Neural progenitor cell (in vitro differentiated cells): ENCODE measurements around the gene RFPL3. TPM values are rescaled to one million over a fixed set of nuclear protein-coding genes. Genes with fewer than 3 reads are reported as not detected.

Experiments used
- DNase-seq: peaks from one replicate; pipeline ENCODE4 v3.0.0-alpha.2; 2016; ENCODE audit warnings: low spot score
- H2AFZ ChIP-seq: fragments of 200-600 bp; sonication (generic); replicated peaks from 2 replicates; pipeline ENCODE4 v1.6.1; 2016; ENCODE audit warnings: antibody characterized with exemption
- H3F3A ChIP-seq: fragments of 200-600 bp; sonication (generic); 2 replicates; pipeline ENCODE4 v1.6.1; 2016; ENCODE audit warnings: antibody characterized with exemption, low read depth
- H3K27ac ChIP-seq: fragments of 200-600 bp; sonication (generic); 2 replicates; pipeline ENCODE4 v1.5.1; 2016; ENCODE audit warnings: mild to moderate bottlenecking
- H3K27me3 ChIP-seq: fragments of 200-600 bp; sonication (generic); 2 replicates; pipeline ENCODE4 v1.6.1; 2016; ENCODE audit warnings: mild to moderate bottlenecking, moderate library complexity
- H3K36me3 ChIP-seq: fragments of 200-600 bp; sonication (generic); 2 replicates; pipeline ENCODE4 v1.5.1; 2016
- H3K4me1 ChIP-seq: fragments of 200-600 bp; sonication (generic); 2 replicates; pipeline ENCODE4 v1.6.1; 2016; ENCODE audit warnings: mixed run types
- H3K4me2 ChIP-seq: fragments of 200-600 bp; sonication (generic); 2 replicates; pipeline ENCODE4 v1.6.1; 2016
- H3K4me3 ChIP-seq: fragments of 200-600 bp; sonication (generic); 2 replicates; pipeline ENCODE4 v1.5.1; 2016
- H3K79me2 ChIP-seq: fragments of 200-600 bp; sonication (generic); 2 replicates; pipeline ENCODE4 v1.6.1; 2016; ENCODE audit warnings: low read depth
- H3K9ac ChIP-seq: fragments of 200-600 bp; sonication (generic); 2 replicates; pipeline ENCODE4 v1.6.1; 2016
- H3K9me3 ChIP-seq: fragments of 200-600 bp; sonication (generic); 2 replicates; pipeline ENCODE4 v1.5.1; 2016; ENCODE audit warnings: low read depth
- H4K20me1 ChIP-seq: fragments of 200-600 bp; sonication (generic); 2 replicates; pipeline ENCODE4 v1.6.1; 2016; ENCODE audit warnings: low read depth
- H3K27ac Mint-ChIP-seq: 3 replicates; pipeline ENCODE4 v1.8.0; 2021; ENCODE audit warnings: mixed read lengths
- H3K27me3 Mint-ChIP-seq: 2 replicates; pipeline ENCODE4 v1.8.0; 2022; ENCODE audit warnings: low read depth, mild to moderate bottlenecking, inconsistent platforms, moderate library complexity, mixed read lengths; ENCODE audit not compliant: insufficient read depth
- H3K36me3 Mint-ChIP-seq: 3 replicates; pipeline ENCODE4 v1.8.0; 2021; ENCODE audit warnings: mixed read lengths
- H3K4me1 Mint-ChIP-seq: 3 replicates; pipeline ENCODE4 v1.8.0; 2021; ENCODE audit warnings: mixed read lengths
- H3K4me3 Mint-ChIP-seq: 3 replicates; pipeline ENCODE4 v1.8.0; 2021; ENCODE audit warnings: mild to moderate bottlenecking, moderate library complexity, mixed read lengths
- H3K9me3 Mint-ChIP-seq: 3 replicates; pipeline ENCODE4 v1.8.0; 2020; ENCODE audit warnings: mixed read lengths
- EZH2 ChIP-seq: fragments of 200-600 bp; sonication (generic); IDR thresholded peaks from 2 replicates; pipeline ENCODE4 v1.6.1; 2017; ENCODE audit warnings: antibody characterized with exemption, mild to moderate bottlenecking, moderate library complexity
- EZH2phosphoT487 ChIP-seq: fragments of 200-600 bp; sonication (generic); IDR thresholded peaks from 2 replicates; pipeline ENCODE4 v1.6.1; 2017; ENCODE audit warnings: antibody characterized with exemption
- total RNA-seq: library from RNA; depleted of rRNA; stranded (reverse); fragments of >200 nt; gene quantifications from 2 replicates; pipeline ENCODE4 v1.2.3, GENCODE V29; 2015; ENCODE audit warnings: low replicate concordance
- TF ChIP-seq, protein P1 (sequence below): fragments of 200-600 bp; sonication (generic); IDR thresholded peaks from 2 replicates; pipeline ENCODE4 v1.5.1; 2017; ENCODE audit warnings: antibody characterized with exemption, mild to moderate bottlenecking

RFPL3 gene
- total RNA-seq, 1 donor from 2014 or later, result not detected

DNA sequence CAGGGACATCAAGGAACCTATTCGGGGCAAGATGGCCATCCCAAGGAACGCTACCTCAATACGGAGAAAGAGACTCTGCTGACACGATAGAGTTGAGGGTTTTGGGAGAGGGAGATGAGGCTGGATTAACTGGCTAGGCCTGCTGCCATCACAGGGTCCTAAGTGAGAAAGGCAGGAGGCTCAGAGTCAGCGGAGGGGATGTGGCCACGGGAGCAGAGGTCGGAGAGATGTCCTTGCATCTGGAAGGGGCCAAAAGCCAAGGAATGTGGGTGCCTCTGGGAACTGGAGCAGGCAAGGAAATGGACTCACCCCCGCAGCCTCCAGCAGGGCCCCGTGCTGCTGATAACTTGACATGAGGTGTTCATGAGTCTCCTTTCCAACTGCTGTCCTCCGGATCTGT lies 31.0 kb upstream of the RFPL3 start:
- no peaks in the 10 kb centered on the region for H3K36me3 Mint-ChIP-seq
- no peak overlapping the region for H3K4me3 Mint-ChIP-seq
- H3K4me1 Mint-ChIP-seq, result peaks cover 15% of the 10 kb centered on the region
- Histone ChIP-seq H3K27me3 (no peaks in the 10 kb centered on the region), H2AFZ (no peak overlapping the region), H3K9ac (no peak overlapping the region), H3K36me3 (no peaks in the 10 kb centered on the region), H3K4me3 (no peak overlapping the region), H3K79me2 (no peaks in the 10 kb centered on the region), H3K27ac (no peak overlapping the region), H3K9me3 (no peaks in the 10 kb centered on the region), H4K20me1 (no peaks in the 10 kb centered on the region), H3K4me2 (no peak overlapping the region), H3K4me1 (no peaks in the 10 kb centered on the region), H3F3A (no peaks in the 10 kb centered on the region)
- TF ChIP-seq, protein P1, sequence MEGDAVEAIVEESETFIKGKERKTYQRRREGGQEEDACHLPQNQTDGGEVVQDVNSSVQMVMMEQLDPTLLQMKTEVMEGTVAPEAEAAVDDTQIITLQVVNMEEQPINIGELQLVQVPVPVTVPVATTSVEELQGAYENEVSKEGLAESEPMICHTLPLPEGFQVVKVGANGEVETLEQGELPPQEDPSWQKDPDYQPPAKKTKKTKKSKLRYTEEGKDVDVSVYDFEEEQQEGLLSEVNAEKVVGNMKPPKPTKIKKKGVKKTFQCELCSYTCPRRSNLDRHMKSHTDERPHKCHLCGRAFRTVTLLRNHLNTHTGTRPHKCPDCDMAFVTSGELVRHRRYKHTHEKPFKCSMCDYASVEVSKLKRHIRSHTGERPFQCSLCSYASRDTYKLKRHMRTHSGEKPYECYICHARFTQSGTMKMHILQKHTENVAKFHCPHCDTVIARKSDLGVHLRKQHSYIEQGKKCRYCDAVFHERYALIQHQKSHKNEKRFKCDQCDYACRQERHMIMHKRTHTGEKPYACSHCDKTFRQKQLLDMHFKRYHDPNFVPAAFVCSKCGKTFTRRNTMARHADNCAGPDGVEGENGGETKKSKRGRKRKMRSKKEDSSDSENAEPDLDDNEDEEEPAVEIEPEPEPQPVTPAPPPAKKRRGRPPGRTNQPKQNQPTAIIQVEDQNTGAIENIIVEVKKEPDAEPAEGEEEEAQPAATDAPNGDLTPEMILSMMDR, result no peak
- TF ChIP-seq EZH2phosphoT487 (no peak), EZH2 (no peak)
- H3K27me3 Mint-ChIP-seq, result peaks cover 13% of the 10 kb centered on the region
- H3K9me3 Mint-ChIP-seq, result peaks cover 2% of the 10 kb centered on the region
- no peak overlapping the region for H3K27ac Mint-ChIP-seq
- no peak for DNase-seq

DNA sequence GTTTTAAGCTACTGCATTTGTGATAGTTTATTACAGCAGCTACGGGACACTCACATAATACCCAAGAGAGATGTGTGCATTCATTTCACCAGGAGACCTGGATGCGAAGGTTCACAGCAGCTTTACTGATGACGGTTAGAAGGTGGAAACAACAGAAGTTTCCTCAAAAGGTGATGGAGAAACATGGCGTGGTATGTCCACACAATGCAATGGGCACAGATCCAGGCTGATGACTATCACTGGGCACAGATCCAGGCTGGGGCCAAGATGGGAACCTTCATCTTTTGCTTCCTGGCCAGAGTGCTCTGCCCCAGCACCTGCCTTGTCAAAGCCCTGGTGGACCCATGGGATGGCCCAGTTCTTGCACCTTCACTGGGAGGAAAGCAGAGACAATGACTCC lies 30.6 kb upstream of the RFPL3 start:
- Histone ChIP-seq H3K27me3 (no peaks in the 10 kb centered on the region), H3K4me2 (no peak overlapping the region), H3K27ac (no peak overlapping the region), H3K4me1 (no peaks in the 10 kb centered on the region), H3K36me3 (no peaks in the 10 kb centered on the region), H3K4me3 (no peak overlapping the region), H3K79me2 (no peaks in the 10 kb centered on the region), H3K9ac (no peak overlapping the region), H3F3A (no peaks in the 10 kb centered on the region), H3K9me3 (no peaks in the 10 kb centered on the region), H4K20me1 (no peaks in the 10 kb centered on the region), H2AFZ (no peak overlapping the region)
- no peak for TF ChIP-seq EZH2phosphoT487
- no peak for TF ChIP-seq EZH2
- TF ChIP-seq, protein P1, result no peak
- Mint-ChIP-seq H3K27ac (no peak overlapping the region), H3K4me3 (no peak overlapping the region), H3K4me1 (peaks cover 16% of the 10 kb centered on the region), H3K9me3 (peaks cover 2% of the 10 kb centered on the region), H3K27me3 (peaks cover 13% of the 10 kb centered on the region), H3K36me3 (no peaks in the 10 kb centered on the region)
- DNase-seq, result no peak

DNA sequence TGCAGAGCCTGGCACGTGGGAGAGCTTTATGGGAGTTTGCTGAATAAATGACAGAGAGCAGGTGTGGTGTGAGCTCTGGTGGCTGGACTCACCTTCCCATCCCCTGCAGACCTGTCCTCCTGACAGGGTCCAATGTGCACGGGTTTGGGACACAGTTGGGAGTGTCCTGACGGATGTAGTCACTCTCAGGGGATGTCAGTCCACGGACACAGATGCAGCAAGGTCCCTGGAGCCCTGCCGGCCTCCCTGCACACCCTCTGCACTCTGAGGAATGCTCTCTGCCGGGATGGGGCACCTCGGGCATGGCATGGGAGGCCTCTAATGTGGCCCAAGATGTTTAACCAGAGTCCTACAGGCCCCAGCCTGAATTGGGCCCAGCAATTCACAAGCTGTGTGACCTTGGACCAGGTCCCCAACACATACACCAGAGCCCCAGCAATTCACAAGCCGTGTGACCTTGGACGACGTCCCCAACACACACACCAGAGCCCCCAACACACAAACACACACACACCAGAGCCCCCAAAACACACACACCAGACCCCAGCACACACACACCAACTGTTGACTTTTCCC lies 30.0 kb upstream of the RFPL3 start:
- Histone ChIP-seq H3K27ac (no peak overlapping the region), H3K9me3 (no peaks in the 10 kb centered on the region), H3K9ac (no peak overlapping the region), H3K4me1 (no peaks in the 10 kb centered on the region), H3F3A (no peaks in the 10 kb centered on the region), H3K36me3 (no peaks in the 10 kb centered on the region), H2AFZ (no peak overlapping the region), H3K79me2 (no peaks in the 10 kb centered on the region), H3K27me3 (no peaks in the 10 kb centered on the region), H3K4me2 (no peak overlapping the region), H3K4me3 (no peak overlapping the region), H4K20me1 (no peaks in the 10 kb centered on the region)
- Mint-ChIP-seq H3K36me3 (no peaks in the 10 kb centered on the region), H3K4me1 (peaks cover 21% of the 10 kb centered on the region), H3K4me3 (no peak overlapping the region), H3K27me3 (peaks cover 13% of the 10 kb centered on the region), H3K27ac (peak overlapping the region; percentile 88), H3K9me3 (peaks cover 2% of the 10 kb centered on the region)
- TF ChIP-seq EZH2 (no peak), EZH2phosphoT487 (no peak)
- TF ChIP-seq, protein P1, result no peak
- DNase-seq, result no peak
